NCI-H2227 (cell line): ENCODE data around the gene CREB3L2.
"Not testable (repeated sequence)": the region's sequence is repeated elsewhere in the genome, so short reads cannot be mapped to it uniquely, and the experiment has no call there.

Experiments
- DNase-seq: peaks from one replicate; lab custom pipeline; 2025; ENCODE audit not compliant: unreplicated experiment; lab: John Stamatoyannopoulos, UW

CREB3L2 gene

DNA sequence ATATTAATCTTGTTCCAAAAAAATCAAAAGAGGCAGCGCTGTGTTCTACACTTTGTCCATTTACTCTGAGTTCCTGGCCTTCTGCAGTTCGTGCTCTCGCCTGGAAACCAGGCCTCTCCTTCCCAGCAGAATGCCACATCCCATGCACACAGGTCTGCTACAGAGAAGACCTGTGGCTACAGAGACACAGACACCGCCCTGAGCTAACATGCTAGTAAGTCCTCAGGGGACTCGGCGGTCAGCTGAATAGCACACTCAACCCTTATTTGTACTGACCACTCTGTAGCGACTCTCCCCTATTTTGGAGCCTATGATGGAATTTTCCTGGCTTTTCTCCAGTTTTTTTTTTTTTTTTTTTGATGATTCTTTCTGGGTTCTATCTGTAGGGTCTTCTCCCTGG lies 12.8 kb downstream of the CREB3L2 start:
- DNase-seq = no peak

DNA sequence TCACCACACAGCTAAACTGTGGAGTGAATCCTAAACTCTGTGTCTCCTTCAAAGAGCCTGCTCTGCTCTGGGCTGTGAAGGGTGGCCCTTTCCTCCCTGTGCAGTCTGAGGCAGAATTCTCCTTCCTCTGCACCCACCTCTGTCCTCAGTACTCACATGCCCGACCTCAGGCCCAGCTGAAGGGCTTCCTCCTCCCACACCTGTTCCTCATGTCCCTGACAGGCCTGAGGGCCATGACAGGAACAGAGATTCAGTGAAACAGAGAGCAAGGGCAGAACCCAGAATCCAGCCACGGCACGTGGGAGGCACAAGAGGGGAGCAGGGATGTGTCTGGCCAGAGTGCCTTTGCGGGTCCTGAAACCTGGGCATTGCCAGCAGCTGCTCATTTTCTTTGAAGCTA lies 13.9 kb downstream of the CREB3L2 start:
- DNase-seq = no peak

DNA sequence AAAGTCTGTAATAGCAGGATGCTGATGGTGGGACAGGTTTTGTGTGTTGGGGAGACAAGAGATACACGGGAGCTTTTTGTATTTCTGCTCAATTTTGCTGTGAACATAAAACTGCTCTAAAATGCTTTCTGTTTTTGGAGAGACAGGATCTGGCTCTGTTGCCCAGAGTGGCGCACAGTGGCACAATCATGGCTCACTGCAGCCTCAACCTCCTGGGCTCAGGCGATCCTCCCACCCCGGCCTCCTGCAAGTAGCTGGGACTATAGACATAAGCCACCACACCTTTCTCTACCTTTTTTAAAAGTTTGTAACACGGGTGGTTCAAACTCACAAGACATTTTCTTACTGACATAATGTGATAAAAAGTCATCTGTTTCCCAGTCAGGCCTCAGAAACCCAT lies 14.3 kb downstream of the CREB3L2 start:
- no peak for DNase-seq

DNA sequence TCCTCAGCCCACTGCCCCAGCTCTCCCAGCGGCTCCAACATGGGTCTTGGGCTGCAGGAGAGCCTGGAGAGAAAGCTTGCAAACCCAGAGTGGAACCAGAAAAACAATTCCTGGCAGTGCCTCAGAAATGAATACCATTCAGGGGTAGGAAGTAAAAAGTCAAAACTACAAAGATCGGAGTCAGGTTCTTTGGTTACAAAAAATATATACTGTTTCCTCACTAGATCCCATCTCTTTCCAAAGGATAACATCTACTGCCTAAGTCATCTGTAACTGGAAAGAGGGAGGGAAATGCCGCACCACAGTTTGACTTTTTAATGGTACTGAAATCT lies 14.9 kb downstream of the CREB3L2 start:
- no peak for DNase-seq

DNA sequence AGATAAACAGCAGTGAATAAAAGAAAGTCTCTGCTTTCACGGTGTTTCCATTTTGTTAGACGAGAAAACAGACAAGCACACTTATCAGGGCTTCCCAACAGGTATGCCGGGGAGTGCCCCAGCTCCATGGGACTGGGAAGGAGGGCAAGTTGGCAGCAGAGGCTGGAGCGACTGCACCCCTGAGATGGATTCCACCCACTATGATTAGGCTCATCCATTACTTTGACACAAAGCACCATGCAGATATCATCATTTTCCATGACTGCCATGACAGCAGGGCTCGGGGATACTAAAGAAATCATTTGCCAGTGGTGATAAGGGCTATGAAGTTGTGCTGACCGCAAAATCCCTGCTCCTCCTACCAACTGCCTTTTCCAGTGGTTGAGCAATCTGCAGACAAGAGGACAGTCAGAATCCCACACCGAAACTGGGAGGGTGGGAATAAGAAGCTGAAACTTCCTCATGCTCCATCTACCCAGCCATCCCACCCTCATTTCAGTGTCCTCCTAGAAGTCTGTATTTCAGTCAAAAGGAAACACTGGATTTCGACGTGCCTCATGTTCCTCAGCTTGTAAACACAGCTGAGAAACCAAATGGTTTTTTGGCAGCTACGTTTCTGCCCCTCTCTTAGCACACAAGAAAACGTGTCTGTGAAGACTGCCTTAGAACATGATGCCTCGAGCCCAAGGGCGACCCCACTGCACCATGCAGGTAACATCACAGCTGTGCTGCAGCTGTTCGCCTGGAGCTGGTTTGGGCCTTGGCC lies 15.5 kb downstream of the CREB3L2 start:
- no peak for DNase-seq

DNA sequence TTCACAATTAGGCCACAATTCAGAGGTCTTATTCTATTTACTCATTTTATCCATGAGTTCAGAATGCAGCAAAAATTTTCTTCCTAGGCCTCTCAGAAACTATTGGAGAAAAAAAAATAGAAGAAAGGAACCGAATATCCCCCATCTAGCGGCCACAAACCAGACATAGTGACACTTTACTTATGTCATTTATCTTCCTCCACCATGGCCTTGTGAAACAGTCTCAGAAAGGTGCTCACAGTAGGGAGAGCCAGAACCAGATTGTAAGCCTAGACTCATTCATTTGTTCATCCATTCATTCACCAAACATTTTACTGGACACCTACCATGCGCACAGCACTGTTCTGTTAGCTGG lies 16.0 kb downstream of the CREB3L2 start:
- DNase-seq = no peak

DNA sequence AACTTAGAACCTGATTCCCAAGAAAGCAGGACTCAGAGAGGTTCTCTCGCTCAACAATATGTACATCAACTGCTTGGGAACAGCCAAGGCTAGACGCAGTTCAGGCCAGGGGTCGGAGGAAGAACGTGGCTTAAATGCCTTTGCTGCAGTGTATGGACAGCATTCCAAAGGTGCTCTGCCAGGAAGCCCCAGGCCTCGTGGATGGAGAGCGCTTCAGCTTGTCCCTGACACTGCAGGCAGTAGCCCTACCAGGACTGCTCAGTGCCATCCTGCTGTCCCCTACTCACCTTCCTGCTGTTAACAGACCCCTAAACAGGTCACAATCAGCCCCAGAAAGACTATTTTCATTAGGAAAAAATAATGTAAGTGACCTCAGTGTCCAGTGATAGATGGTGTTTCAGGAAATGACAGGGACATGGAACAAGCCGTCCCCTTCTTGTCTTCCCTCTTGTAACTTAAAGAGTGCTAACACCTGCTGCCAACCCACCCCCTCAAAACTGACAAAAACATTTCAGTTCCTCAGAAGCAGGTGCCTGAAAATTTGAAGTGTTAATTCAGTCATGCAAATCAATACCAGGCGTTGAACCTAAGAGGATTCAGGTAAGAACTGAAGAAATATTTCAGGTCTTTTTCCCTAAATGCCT lies 16.5 kb downstream of the CREB3L2 start:
- DNase-seq = no peak

DNA sequence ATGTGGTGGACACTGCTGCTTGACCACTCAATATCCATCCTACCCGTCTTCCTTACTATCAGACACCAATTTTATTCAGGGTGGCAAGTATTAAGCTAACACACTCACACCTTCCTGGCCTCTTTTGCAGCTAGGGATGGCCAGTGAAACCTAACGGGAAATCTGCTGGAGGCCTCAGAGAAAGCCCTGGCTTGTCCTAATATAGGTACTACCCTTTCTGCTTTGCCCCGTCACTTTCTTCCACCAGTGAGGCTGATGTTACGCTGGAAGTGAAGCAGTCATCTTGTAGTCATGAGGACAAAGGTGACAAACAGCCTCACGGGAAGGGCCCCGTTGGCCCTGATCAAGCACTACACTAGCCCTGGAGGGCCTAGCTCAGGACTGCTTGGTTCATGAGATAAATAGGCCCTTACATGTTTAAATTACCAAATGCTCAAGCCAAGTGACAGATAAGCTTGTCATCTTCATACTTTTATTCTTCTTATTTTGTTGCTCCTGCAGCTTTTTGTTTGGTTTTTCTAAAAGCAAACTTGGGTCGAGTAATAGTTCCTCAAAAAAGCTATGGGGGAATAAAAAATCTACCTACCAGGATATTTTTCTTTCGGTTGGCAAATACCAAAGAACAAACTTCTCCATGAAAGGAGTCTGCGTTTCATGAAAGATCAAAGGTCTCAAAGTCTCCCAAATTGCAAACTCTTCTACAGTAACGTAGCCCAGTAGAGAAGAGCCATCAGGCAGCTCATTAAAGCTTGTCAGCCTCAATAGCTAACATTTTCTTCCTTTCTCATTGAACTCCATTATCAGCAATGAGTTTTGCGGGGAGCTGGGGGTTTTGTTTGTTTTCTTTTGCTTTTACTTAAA lies 17.5 kb downstream of the CREB3L2 start:
- DNase-seq = no peak

DNA sequence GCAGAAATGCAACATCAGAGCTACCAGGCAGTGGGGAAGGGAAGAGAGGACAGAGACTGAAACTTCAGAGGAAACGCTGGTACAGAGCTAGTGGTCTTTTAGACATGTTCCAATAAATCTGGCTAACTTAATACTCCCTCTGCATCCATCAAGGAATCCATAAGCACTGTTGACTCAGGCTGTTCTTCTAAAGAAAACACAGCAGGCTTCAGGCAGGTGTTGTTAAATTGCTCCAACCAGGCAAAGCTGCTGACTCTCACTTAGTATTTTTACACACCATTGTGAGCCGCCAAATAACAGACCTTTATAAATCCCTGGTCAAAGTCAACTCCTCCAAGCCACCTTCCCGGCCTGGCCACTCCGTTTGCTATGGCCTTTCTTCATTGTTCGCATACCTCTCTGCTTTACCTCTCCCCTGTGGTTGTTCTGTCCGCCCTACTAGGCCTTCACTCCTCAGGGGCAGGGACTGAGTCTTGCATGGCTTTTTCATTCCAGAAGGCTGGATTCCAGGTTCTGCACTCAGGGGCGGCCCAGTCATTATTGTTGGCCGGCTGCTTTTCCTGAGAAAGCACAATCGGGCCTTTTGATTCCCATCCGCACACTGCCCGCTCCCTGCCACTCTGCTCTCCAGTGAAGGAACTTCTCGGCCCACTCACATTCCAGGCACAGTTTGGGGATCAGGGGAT lies 18.4 kb downstream of the CREB3L2 start:
- no peak for DNase-seq

DNA sequence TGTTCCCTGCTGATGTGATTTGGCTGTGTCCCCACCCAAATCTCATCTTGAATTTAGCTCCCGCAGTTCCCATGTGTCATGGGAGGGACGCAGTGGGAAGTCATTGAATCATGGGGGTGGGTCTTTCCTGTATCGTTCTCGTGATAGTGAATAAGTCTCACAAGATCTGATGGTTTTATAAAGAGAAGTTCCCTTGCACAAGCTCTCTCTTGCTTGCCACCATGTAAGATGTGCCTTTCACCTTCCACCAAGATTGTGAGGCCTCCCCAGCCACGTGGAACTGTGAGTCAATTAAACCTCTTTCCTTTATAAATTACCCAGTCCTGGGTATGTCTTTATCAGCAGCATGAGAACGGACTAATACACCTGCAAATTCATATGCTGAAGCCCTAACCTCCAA lies 19.5 kb downstream of the CREB3L2 start:
- DNase-seq = not testable (repeated sequence)

DNA sequence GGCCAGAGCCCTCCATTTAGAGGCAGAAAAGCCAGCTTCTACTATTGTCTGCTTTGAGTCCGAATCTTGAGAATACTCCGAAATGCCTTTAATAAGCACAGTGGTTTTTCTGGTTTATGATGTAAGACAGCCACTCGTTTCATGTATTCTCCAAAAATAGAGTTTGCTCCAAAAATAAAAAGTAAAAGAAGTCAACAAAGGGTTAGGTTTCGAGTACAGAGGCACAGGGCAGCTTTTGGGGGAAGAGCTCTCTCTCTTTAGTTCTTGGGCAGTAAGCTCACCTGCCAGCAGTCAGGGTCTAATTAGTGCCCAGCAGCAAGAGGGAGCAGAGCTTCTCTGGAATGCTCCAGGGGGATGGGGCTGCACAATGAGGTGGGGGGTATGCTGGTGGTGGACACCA lies 20.2 kb downstream of the CREB3L2 start:
- DNase-seq = no peak

DNA sequence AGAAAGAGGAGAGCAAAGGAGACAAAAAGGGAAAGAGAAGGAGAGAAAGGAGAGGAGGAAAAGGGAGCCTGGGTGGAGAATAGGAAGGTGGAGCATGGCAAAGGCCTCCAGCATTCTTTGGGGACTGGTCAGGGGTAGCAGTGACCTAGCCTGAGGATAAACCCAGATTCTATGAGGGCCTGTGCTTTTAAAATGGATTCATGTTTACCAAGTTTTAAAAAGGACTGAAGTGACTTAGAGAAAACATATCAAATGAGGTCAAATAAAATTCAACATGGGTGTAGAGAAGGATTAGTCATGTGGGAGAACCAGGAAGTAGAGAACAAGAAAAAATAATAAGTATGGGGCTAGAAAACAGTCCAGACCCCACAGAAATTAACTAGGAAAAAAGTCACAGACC lies 20.7 kb downstream of the CREB3L2 start:
- DNase-seq = no peak

DNA sequence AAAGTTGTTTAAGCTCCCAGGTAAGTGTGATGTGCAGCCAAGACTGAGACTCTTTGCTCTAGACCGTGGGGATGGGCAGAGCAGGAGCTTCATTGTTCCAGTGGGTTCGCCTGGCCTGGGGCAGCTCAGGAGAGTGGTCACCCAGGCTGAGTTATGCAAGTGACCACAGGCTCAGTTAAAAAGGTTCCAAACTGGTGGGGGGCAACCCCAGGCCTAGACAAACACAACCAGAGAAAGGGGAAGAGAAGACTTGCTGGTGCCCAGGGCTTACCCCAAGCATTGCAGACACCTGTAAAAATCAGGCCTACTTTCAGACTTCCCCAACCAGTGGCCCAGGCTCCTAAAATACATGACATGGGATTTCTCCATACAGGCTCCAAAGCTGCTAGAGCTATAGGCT lies 21.6 kb downstream of the CREB3L2 start:
- no peak for DNase-seq

DNA sequence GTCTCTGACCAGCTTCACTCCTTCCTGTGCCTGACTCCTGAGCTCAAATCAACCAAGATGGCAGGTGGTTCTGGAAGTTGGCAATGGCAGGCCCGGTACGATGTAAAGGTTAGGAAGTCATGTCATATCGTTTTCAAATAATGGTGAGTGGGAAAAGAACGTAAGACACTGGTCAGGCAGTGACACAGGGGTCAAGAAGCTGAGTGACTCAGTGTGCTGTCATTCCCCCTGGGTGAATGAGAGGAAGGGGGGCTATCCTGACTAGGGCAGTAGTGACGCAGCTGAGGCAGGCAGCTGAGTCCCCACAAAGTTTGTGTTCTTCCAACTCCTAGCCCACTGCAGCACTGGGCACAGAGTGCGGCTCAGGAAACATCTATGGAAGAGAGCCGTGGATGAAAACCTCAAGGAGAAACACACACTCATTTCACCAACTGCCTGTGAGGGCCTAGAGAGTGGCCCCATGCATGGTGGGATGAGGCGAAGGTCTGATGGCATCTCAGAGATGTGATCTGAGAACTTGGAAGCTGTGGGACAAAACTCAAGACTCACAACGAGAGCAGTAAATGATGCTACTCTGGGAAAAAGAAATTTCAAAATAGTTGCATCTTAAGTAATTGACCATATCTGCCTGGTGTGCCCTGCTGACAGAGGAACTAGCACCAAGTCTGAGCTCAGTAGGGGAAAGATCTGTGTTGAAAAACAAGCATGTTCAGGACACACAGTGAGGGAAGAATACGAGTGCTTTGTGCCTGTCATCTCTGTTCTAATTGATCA lies 23.2 kb downstream of the CREB3L2 start:
- DNase-seq = no peak

DNA sequence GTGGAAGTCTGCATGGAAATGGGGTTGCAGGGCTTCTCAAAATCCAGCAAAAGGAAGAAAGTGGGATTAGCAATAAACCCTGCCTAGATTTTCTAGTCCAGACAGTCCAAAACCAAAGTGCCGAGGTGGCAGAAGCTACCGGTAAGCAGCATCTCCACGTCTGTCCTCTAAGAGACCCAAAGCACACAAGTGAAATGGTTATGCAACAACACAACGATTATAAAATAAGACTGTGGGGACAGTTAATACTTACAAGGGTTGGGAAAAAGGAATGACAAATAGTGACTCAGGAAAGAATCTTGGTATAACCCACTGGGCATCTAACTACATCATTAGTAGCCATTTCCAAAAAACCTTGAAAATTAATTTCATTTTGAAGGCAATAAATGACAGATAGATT lies 24.7 kb downstream of the CREB3L2 start:
- no peak for DNase-seq

DNA sequence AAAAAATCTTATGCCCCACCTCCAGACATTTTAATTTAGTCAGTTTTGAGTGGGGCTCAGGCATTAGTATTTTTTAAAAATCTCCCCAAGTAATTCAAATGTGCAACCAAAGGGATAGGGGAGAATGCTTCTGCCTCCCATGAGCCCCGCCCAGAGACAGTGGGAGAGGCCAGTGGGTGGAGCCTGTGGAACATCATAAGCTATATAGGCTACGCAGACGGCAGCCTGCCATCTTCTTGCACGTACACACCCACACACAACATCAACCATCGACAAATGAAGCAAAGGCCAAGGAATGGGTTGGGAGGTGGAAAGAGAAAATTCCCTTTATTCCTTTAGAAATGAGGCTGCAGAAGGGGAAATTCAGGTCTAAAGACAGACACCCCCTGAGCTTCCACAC lies 25.2 kb downstream of the CREB3L2 start:
- DNase-seq = no peak

DNA sequence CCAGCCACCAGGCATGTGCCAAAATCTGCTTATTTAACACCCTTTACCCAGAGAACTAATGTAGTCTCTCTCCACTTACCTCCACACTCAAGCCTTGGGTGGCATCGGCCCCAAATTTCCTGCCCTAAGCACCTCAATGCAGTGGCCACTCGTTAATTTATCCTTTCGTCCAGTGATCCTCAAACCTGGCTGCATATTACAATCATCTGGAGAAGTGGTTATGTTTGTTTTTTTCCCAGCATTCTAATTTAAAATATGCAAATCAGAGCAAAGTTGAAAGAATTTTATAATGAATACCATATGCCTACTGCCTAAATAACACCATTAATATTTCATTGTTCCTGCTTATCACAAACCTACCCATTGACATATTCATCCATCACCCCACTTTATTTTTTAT lies 25.7 kb downstream of the CREB3L2 start:
- DNase-seq = no peak

DNA sequence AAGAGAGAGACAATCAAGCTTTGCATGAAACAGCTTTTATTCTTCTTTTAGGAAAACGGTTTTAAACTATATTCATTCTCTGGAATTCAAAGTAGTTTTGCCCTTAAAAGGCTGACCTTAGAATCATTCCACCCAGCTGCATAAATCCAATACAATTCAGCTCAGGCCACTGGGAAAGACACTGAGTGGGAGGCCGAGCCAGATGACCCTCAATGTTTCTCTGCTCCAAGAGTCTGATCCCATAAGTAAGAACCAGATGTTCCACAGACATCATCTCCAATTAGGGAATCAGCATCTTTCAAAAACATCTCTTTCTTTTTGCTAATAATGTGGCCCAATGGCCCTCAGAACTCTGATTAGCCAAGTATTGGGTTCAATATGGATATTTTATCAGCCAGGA lies 26.1 kb downstream of the CREB3L2 start:
- DNase-seq = no peak

DNA sequence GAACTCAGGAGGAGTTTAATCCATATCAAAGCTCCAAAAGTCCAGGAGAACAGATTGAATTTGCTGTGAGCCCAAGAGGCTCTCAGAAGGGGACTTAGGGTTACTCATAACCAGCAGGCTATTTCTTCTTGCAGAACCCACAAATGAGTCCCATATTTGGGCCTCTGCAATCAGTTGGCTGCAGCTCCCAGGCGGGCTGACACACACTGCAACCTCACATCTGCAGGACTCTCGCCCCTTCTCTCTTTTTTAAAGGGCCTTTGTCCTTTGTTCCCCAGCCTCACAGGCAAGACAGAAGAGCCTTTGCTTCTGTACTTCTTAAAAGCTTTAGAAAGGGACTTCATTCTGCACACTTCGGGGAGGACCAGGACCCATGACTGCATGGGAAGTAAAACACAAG lies 26.7 kb downstream of the CREB3L2 start:
- DNase-seq = no peak

DNA sequence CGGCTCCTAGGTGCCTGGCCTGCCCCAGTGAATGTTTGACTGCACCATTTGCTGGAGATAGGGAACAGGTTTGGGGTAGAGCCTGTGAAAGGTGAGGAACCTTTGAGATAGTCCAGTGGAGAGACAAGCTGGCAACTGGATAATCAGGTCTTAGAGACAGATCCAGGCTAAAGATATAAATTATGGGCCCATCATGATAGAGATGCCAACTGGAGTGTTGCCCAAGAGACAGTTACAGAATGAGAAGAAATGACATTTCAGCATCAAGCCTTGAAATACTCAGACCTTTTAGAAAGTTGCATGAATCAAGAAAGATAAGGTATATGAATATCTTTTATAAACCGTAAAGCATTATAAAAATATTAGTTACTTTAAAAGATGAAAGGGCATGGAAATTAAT lies 27.1 kb downstream of the CREB3L2 start:
- no peak for DNase-seq
